ENCODE data around the gene CACNB4.

The CACNB4 gene

DNA sequence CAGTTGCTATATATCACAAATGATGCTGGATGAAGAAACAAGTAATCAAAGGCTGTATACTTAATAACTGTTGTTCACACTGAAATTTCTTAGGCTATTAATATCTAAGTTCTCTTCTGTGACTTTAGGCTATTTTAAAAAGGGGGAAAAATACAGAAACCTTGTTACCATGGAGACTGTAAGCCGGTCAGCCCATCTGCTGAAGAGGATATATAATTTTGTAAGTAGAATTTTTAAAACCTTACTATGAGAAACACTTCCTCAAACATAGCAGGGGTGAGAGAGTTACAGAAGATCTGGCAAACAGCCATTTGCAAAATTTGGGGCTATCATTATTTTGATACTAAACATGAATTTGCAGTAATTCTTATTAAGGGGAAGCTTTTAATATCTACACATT lies 27.8 kb downstream of the CACNB4 start:
- DNase-seq (ENCODE audit: low read depth, low spot score) = no peak
- no peaks in the 10 kb centered on the region for H3K27me3 ChIP-seq (ENCODE audit: control insufficient read depth, insufficient read depth, low read length)
- peaks cover 1% of the 10 kb centered on the region; the same call in 1 of the 2 replicates for H3K4me1 ChIP-seq (ENCODE audit: control insufficient read depth, insufficient read depth, low read length)
- H3K36me3 ChIP-seq (ENCODE audit: control insufficient read depth, insufficient read depth, low read length) = no peaks in the 10 kb centered on the region
- H3K27ac ChIP-seq (ENCODE audit: low read length) = no peak overlapping the region
- H3K4me3 ChIP-seq (ENCODE audit: low read length) = no peak overlapping the region
- no peaks in the 10 kb centered on the region for H3K9me3 ChIP-seq (ENCODE audit: control insufficient read depth, insufficient read depth, low read length)
- WGBS (ENCODE audit: insufficient coverage, insufficient read length) = no CpG with 5 or more reads among the region's 1 CpG

GRCh38 chr2:152068226-152068625 lies 30.6 kb downstream of the CACNB4 start:
- no peak overlapping the region for H3K27ac ChIP-seq (ENCODE audit: low read length)
- no CpG with 5 or more reads among the region's 2 CpGs for WGBS (ENCODE audit: insufficient coverage, insufficient read length)
- H3K4me3 ChIP-seq (ENCODE audit: low read length) = no peak overlapping the region
- H3K4me1 ChIP-seq (ENCODE audit: control insufficient read depth, insufficient read depth, low read length) = peaks cover under 1% of the 10 kb centered on the region; the same call in 1 of the 2 replicates
- DNase-seq (ENCODE audit: low read depth, low spot score) = no peak
- H3K9me3 ChIP-seq (ENCODE audit: control insufficient read depth, insufficient read depth, low read length) = no peaks in the 10 kb centered on the region
- H3K36me3 ChIP-seq (ENCODE audit: control insufficient read depth, insufficient read depth, low read length) = no peaks in the 10 kb centered on the region
- no peaks in the 10 kb centered on the region for H3K27me3 ChIP-seq (ENCODE audit: control insufficient read depth, insufficient read depth, low read length)

GRCh38 chr2:152067823-152068222 lies 31.0 kb downstream of the CACNB4 start:
- Histone ChIP-seq H3K4me3 (ENCODE audit: low read length) (no peak overlapping the region), H3K27ac (ENCODE audit: low read length) (no peak overlapping the region), H3K9me3 (ENCODE audit: control insufficient read depth, insufficient read depth, low read length) (no peaks in the 10 kb centered on the region), H3K36me3 (ENCODE audit: control insufficient read depth, insufficient read depth, low read length) (no peaks in the 10 kb centered on the region), H3K4me1 (ENCODE audit: control insufficient read depth, insufficient read depth, low read length) (no peaks in the 10 kb centered on the region), H3K27me3 (ENCODE audit: control insufficient read depth, insufficient read depth, low read length) (no peaks in the 10 kb centered on the region)
- WGBS (ENCODE audit: insufficient coverage, insufficient read length) = no CpG with 5 or more reads among the region's 1 CpG
- no peak for DNase-seq (ENCODE audit: low read depth, low spot score)

GRCh38 chr2:152065945-152066344 lies 32.9 kb downstream of the CACNB4 start:
- Histone ChIP-seq H3K27me3 (ENCODE audit: control insufficient read depth, insufficient read depth, low read length) (no peaks in the 10 kb centered on the region), H3K36me3 (ENCODE audit: control insufficient read depth, insufficient read depth, low read length) (no peaks in the 10 kb centered on the region), H3K9me3 (ENCODE audit: control insufficient read depth, insufficient read depth, low read length) (no peaks in the 10 kb centered on the region; the same call in 1 of the 2 replicates), H3K4me3 (ENCODE audit: low read length) (no peak overlapping the region), H3K4me1 (ENCODE audit: control insufficient read depth, insufficient read depth, low read length) (no peaks in the 10 kb centered on the region), H3K27ac (ENCODE audit: low read length) (no peak overlapping the region)
- no CpG with 5 or more reads among the region's 3 CpGs for WGBS (ENCODE audit: insufficient coverage, insufficient read length)
- no peak for DNase-seq (ENCODE audit: low read depth, low spot score)

DNA sequence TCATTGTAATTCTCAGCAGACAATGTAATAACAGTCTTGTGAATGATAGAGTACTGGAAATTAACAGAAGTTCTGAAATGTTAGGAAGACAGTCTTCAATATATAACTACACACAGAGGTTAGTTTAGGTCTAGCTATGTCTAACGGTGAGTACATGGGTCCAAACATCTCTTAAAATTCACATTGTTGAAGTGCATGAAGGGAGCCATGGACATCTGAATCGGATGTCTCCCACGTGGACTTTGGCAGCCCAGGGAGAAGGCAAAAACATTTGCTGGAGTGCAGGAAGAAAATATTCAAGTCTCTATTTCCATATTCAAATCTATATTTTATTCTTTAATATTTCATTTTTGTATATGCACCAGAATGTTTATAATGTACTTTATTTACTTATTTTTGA lies 34.8 kb downstream of the CACNB4 start:
- Histone ChIP-seq H3K9me3 (ENCODE audit: control insufficient read depth, insufficient read depth, low read length) (no peaks in the 10 kb centered on the region; the same call in 1 of the 2 replicates), H3K4me3 (ENCODE audit: low read length) (no peak overlapping the region), H3K4me1 (ENCODE audit: control insufficient read depth, insufficient read depth, low read length) (no peaks in the 10 kb centered on the region), H3K27ac (ENCODE audit: low read length) (no peak overlapping the region), H3K27me3 (ENCODE audit: control insufficient read depth, insufficient read depth, low read length) (no peaks in the 10 kb centered on the region), H3K36me3 (ENCODE audit: control insufficient read depth, insufficient read depth, low read length) (no peaks in the 10 kb centered on the region)
- no CpG with 5 or more reads among the region's 3 CpGs for WGBS (ENCODE audit: insufficient coverage, insufficient read length)
- no peak for DNase-seq (ENCODE audit: low read depth, low spot score)

DNA sequence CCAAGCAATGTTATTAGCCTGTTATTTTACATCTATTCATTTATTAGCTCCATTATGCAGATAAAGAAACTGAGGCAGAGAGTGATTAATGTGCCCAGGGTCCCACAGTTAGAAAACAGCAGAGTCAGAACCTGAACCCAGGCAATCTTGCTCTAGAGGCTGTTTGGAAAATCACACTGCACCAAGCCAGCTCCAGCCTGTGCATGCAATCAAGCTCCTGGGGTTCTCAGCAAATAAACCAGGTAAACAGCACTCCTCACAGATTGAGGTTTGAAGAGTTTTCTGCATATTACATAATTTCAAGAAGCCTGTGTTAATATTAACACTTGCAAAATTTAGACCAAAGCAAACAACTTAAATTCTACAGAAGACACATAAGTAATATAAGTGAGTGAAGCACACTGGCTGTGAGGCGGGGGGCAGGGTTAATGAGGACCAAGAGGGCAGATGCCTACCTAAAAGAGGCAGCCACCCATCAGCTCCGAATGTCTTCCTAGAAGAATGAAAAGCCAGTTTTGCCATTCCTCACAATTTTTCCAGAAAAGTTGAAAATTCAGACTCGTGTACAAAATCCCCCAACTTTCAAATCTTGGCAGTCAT lies 35.4 kb downstream of the CACNB4 start:
- Histone ChIP-seq H3K36me3 (ENCODE audit: control insufficient read depth, insufficient read depth, low read length) (no peaks in the 10 kb centered on the region), H3K27me3 (ENCODE audit: control insufficient read depth, insufficient read depth, low read length) (no peaks in the 10 kb centered on the region), H3K27ac (ENCODE audit: low read length) (no peak overlapping the region), H3K9me3 (ENCODE audit: control insufficient read depth, insufficient read depth, low read length) (peaks cover 3% of the 10 kb centered on the region), H3K4me3 (ENCODE audit: low read length) (no peak overlapping the region), H3K4me1 (ENCODE audit: control insufficient read depth, insufficient read depth, low read length) (no peaks in the 10 kb centered on the region)
- DNase-seq (ENCODE audit: low read depth, low spot score) = no peak
- no CpG with 5 or more reads among the region's 3 CpGs for WGBS (ENCODE audit: insufficient coverage, insufficient read length)

DNA sequence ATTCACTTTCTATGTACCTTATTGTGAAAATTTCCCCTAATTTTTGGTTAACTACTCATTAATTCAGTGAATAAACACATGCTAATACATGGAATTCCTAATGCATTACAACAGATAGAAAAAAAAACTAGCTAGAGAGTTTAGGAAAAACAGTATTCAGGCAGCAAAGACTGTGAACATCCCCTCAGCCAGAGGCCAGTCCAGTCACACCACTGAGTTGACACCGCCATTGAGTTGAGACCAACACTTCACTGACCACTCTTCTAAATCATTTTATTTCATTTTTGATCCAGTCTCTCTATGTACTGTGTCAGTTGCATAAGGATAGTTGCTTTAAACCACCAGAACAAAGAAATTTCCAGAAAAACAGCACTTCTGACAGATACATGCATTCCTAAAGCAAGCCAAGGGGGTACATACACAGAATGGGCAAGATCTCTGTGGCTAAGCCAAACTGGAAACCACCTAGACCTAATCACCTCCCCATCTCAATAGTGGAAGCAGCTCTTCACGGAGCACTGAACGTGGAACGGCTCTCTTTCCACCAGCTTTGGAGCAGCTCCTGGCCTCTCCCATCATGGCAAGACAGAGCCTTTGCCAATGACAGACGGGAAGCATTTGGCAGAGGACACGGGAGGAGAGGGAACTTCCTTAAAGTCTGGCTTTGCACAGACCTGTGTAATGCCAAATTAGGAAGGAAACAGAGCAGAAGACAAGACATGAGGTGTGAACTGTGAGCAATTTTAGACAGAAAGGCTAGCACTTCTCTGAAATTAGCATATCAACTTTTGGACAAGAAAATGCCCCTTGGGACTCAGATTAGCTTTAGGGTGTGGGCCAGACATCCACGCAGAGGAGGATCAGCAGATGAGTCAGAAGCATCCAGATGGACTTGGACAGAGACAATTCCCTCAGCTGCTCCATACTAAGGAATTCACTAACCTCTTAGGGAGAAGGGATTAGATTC lies 36.4 kb downstream of the CACNB4 start:
- Histone ChIP-seq H3K4me1 (ENCODE audit: control insufficient read depth, insufficient read depth, low read length) (no peaks in the 10 kb centered on the region), H3K36me3 (ENCODE audit: control insufficient read depth, insufficient read depth, low read length) (no peaks in the 10 kb centered on the region), H3K27me3 (ENCODE audit: control insufficient read depth, insufficient read depth, low read length) (no peaks in the 10 kb centered on the region), H3K9me3 (ENCODE audit: control insufficient read depth, insufficient read depth, low read length) (peaks cover 3% of the 10 kb centered on the region), H3K27ac (ENCODE audit: low read length) (no peak overlapping the region), H3K4me3 (ENCODE audit: low read length) (no peak overlapping the region)
- WGBS (ENCODE audit: insufficient coverage, insufficient read length) = no CpG with 5 or more reads among the region's 7 CpGs
- no peak for DNase-seq (ENCODE audit: low read depth, low spot score)

DNA sequence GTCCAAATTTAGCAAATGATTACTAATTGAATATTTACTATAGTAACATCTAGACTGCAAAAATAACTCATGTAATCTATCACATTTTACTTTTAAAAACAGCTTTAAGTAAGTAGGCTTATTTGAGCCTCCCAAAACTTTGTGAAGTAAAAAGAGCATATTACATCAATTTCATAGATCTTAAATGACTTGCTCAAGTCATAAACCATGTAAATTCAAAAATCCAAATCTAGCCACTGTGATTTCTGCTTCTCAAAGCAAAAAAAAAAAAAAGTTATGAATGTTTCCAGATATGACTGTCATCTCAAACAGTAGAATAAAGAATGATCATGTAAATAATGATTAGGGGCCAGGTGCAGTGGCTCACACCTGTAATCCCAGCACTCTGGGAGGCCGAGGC lies 37.5 kb downstream of the CACNB4 start:
- WGBS (ENCODE audit: insufficient coverage, insufficient read length) = no CpG with 5 or more reads among the region's 1 CpG
- Histone ChIP-seq H3K9me3 (ENCODE audit: control insufficient read depth, insufficient read depth, low read length) (peaks cover 3% of the 10 kb centered on the region), H3K27me3 (ENCODE audit: control insufficient read depth, insufficient read depth, low read length) (no peaks in the 10 kb centered on the region), H3K4me3 (ENCODE audit: low read length) (no peak overlapping the region), H3K27ac (ENCODE audit: low read length) (no peak overlapping the region), H3K36me3 (ENCODE audit: control insufficient read depth, insufficient read depth, low read length) (no peaks in the 10 kb centered on the region), H3K4me1 (ENCODE audit: control insufficient read depth, insufficient read depth, low read length) (no peaks in the 10 kb centered on the region)
- DNase-seq (ENCODE audit: low read depth, low spot score) = no peak

- H3K27ac ChIP-seq (ENCODE audit: low read length) = no peak overlapping the region
- no peaks in the 10 kb centered on the region for H3K27me3 ChIP-seq (ENCODE audit: control insufficient read depth, insufficient read depth, low read length)
- no CpG with 5 or more reads among the region's 1 CpG for WGBS (ENCODE audit: insufficient coverage, insufficient read length)
These were observed 40.2 kb downstream of the CACNB4 start for GRCh38 chr2:152058655-152059054.

GRCh38 chr2:152056418-152056817 lies 42.4 kb downstream of the CACNB4 start:
- no peaks in the 10 kb centered on the region for H3K4me1 ChIP-seq (ENCODE audit: control insufficient read depth, insufficient read depth, low read length)
- no peaks in the 10 kb centered on the region for H3K27me3 ChIP-seq (ENCODE audit: control insufficient read depth, insufficient read depth, low read length)
- H3K27ac ChIP-seq (ENCODE audit: low read length) = no peak overlapping the region
- no peaks in the 10 kb centered on the region for H3K36me3 ChIP-seq (ENCODE audit: control insufficient read depth, insufficient read depth, low read length)
- DNase-seq (ENCODE audit: low read depth, low spot score) = no peak
- no peak overlapping the region for H3K4me3 ChIP-seq (ENCODE audit: low read length)
- no CpG with 5 or more reads among the region's 4 CpGs for WGBS (ENCODE audit: insufficient coverage, insufficient read length)
- H3K9me3 ChIP-seq (ENCODE audit: control insufficient read depth, insufficient read depth, low read length) = peaks cover 3% of the 10 kb centered on the region

More at GRCh38 chr2:152058655-152059054, 40.2 kb downstream of the CACNB4 start:
- H3K4me1 ChIP-seq (ENCODE audit: control insufficient read depth, insufficient read depth, low read length) = no peaks in the 10 kb centered on the region
- H3K9me3 ChIP-seq (ENCODE audit: control insufficient read depth, insufficient read depth, low read length) = peaks cover 3% of the 10 kb centered on the region
- DNase-seq (ENCODE audit: low read depth, low spot score) = no peak
- no peak overlapping the region for H3K4me3 ChIP-seq (ENCODE audit: low read length)
- H3K36me3 ChIP-seq (ENCODE audit: control insufficient read depth, insufficient read depth, low read length) = no peaks in the 10 kb centered on the region

Measured in iPS DF 6.9 (cell line).